Measurements from ENCODE around the gene SLC52A1. TPM values are rescaled to one million over a fixed set of nuclear protein-coding genes. Genes with fewer than 3 reads are reported as not detected.

The SLC52A1 gene
- total RNA-seq, 1 donor from 2014 or later, result 0.49 TPM

DNA sequence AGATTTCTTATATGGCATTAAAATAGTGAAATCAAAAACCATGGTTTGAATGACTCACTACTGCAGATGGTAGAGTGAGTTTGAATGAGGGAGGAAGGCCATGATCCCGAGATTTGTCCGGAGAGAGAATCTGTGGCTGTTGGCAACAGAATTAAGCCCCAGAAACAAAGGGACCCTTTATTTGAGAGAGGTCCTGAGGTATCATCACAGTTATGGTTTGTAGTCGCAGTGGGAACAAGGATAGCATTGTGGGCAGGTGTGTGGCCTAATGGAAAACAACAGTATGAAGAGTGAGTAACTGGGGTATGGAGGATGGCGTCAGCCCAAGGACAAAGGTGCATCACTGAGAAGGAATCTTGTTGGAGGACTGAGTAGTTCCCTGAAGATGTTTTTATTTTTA lies 34.5 kb upstream of the SLC52A1 start:
- Histone ChIP-seq H3K9me3 (no peaks in the 10 kb centered on the region), H3K4me1 (no peaks in the 10 kb centered on the region), H3K36me3 (no peaks in the 10 kb centered on the region), H3K27me3 (no peaks in the 10 kb centered on the region), H3K4me3 (no peak overlapping the region), H3K27ac (no peak overlapping the region)
- intact Hi-C loops (cut with DNase I), result loop anchor here (10.0 kb wide), 1 partner anchor 165 kb away; the partner anchor contains the start of gene CHRNE
- no peak for DNase-seq (ENCODE audit: extremely low spot score in 2 of 2)
- TF ChIP-seq POLR2A (IDR thresholded peaks at IDR 0.05), result no peak
- no peak for TF ChIP-seq POLR2AphosphoS5 (IDR thresholded peaks at IDR 0.05; ENCODE audit: insufficient read depth in 1 of 2, low read depth in 1 of 2)
- TF ChIP-seq, protein P1, sequence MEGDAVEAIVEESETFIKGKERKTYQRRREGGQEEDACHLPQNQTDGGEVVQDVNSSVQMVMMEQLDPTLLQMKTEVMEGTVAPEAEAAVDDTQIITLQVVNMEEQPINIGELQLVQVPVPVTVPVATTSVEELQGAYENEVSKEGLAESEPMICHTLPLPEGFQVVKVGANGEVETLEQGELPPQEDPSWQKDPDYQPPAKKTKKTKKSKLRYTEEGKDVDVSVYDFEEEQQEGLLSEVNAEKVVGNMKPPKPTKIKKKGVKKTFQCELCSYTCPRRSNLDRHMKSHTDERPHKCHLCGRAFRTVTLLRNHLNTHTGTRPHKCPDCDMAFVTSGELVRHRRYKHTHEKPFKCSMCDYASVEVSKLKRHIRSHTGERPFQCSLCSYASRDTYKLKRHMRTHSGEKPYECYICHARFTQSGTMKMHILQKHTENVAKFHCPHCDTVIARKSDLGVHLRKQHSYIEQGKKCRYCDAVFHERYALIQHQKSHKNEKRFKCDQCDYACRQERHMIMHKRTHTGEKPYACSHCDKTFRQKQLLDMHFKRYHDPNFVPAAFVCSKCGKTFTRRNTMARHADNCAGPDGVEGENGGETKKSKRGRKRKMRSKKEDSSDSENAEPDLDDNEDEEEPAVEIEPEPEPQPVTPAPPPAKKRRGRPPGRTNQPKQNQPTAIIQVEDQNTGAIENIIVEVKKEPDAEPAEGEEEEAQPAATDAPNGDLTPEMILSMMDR (IDR thresholded peaks at IDR 0.05), result no peak

DNA sequence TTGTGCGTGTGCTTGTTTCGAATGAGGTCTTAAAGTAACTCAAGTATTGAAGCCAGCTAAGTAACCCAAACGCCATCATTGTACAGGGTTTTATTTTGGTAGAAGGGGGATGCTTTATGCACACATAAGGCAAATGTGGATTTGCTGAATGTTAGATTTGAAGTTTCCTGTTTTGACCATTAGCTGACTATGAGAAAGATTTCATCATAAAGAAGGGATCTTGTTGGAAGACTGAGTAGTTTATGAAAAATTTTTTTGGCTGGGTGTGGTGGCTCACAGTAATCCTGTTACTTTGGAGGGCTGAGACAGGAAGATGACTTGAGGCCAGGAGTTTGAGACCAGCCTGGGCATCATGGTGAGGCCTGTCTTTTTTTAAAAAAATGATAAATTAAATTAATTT lies 33.0 kb upstream of the SLC52A1 start:
- H3K4me1 ChIP-seq, result no peaks in the 10 kb centered on the region
- no peaks in the 10 kb centered on the region for H3K36me3 ChIP-seq
- TF ChIP-seq POLR2AphosphoS5 (IDR thresholded peaks at IDR 0.05; ENCODE audit: insufficient read depth in 1 of 2, low read depth in 1 of 2), result no peak
- TF ChIP-seq POLR2A (IDR thresholded peaks at IDR 0.05), result no peak
- TF ChIP-seq, protein P1 (IDR thresholded peaks at IDR 0.05), result no peak
- no peak for DNase-seq (ENCODE audit: extremely low spot score in 2 of 2)
- H3K4me3 ChIP-seq, result no peak overlapping the region
- H3K9me3 ChIP-seq, result no peaks in the 10 kb centered on the region
- no peak overlapping the region for H3K27ac ChIP-seq
- no peaks in the 10 kb centered on the region for H3K27me3 ChIP-seq
- intact Hi-C loops (cut with DNase I), result loop anchor here (10.0 kb wide), 1 partner anchor 163 kb away; the partner anchor contains the start of gene CHRNE

DNA sequence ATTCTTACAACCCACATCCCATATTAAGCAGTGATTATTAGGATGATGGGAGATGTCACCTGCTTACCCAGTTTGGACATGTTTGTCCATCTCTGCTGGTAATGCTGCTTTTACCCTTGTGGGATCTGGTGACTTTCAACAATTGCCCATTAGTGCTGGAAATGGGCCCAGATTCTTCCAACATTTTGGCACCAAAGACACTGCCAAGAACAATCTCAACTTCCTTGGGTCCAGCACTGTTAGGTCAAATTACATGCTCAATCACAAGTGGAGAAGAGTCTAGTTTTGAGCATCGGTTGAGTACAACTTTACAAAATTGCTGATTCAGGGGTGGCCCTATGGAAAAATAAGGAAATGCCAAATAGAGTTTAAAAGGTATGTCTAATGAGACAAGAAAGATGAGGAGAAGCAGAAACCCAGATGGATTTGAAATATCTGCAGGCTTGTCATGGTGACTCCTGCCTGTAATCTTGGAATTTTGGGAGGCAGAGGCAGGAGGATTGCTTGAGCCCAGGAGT lies 30.1 kb upstream of the SLC52A1 start:
- intact Hi-C loops (cut with DNase I), result loop anchor here (10.0 kb wide), 1 partner anchor 160 kb away; the partner anchor contains the start of gene CHRNE
- Histone ChIP-seq H3K27ac (no peak overlapping the region), H3K36me3 (no peaks in the 10 kb centered on the region), H3K4me1 (no peaks in the 10 kb centered on the region), H3K4me3 (no peak overlapping the region), H3K27me3 (no peaks in the 10 kb centered on the region), H3K9me3 (no peaks in the 10 kb centered on the region)
- TF ChIP-seq, protein P1 (IDR thresholded peaks at IDR 0.05), result no peak
- TF ChIP-seq POLR2A (IDR thresholded peaks at IDR 0.05) (no peak), POLR2AphosphoS5 (IDR thresholded peaks at IDR 0.05; ENCODE audit: insufficient read depth in 1 of 2, low read depth in 1 of 2) (no peak)
- DNase-seq (ENCODE audit: extremely low spot score in 2 of 2), result no peak

- Histone ChIP-seq H3K27me3 (no peaks in the 10 kb centered on the region), H3K4me1 (peaks cover 2% of the 10 kb centered on the region), H3K9me3 (no peaks in the 10 kb centered on the region), H3K4me3 (no peak overlapping the region), H3K27ac (no peak overlapping the region), H3K36me3 (no peaks in the 10 kb centered on the region)
- no peak for TF ChIP-seq POLR2A (IDR thresholded peaks at IDR 0.05)
- no peak for TF ChIP-seq POLR2AphosphoS5 (IDR thresholded peaks at IDR 0.05; ENCODE audit: insufficient read depth in 1 of 2, low read depth in 1 of 2)
- TF ChIP-seq, protein P1 (IDR thresholded peaks at IDR 0.05), result no peak
- no peak for DNase-seq (ENCODE audit: extremely low spot score in 2 of 2)
- intact Hi-C loops (cut with DNase I), result no loop called here
Observed at GRCh38 chr17:5055543-5055942, 20.3 kb upstream of the SLC52A1 start.

DNA sequence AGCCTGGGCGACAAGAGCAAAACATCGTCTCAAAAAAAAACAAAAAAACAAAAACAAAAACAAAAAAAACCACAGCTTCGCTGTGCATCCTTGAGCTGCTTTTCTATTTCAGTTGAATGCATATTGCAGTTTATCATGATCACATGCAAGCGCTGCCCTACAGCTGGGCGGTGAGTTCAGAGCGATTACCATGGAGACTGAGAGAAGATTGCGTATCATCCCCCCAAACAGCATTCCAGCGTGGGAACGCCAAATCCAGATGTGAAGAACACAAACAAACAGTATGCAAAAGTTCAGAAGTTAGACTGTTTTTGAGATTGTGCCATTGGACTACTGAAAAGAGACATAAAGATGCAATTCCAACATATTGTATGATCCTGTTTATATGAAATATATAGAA lies 15.1 kb upstream of the SLC52A1 start:
- Histone ChIP-seq H3K9me3 (no peaks in the 10 kb centered on the region), H3K4me1 (peaks cover 20% of the 10 kb centered on the region), H3K4me3 (no peak overlapping the region), H3K27ac (peak overlapping the region; percentile 72), H3K27me3 (no peaks in the 10 kb centered on the region), H3K36me3 (no peaks in the 10 kb centered on the region)
- intact Hi-C loops (cut with DNase I), result no loop called here
- DNase-seq (ENCODE audit: extremely low spot score in 2 of 2), result no peak
- TF ChIP-seq POLR2A (IDR thresholded peaks at IDR 0.05) (no peak), POLR2AphosphoS5 (IDR thresholded peaks at IDR 0.05; ENCODE audit: insufficient read depth in 1 of 2, low read depth in 1 of 2) (no peak)
- TF ChIP-seq, protein P1 (IDR thresholded peaks at IDR 0.05), result no peak

Data from vagina (tissue), 2 donors.